AG04450 (cell line): ENCODE data around the gene TAF4. TPM values are rescaled to one million over a fixed set of nuclear protein-coding genes. Genes with fewer than 3 reads are reported as not detected.

Source experiments
- CTCF ChIA-PET: fragments of 300-600, 350-600 bp; formaldehyde crosslinking; extraction: SDS; loops from one replicate; lab custom pipeline; 2022; ENCODE audit warnings: antibody characterized with exemption, inconsistent platforms; lab: Charles Lee
- POLR2A ChIA-PET: fragments of 350-600 bp; formaldehyde crosslinking; extraction: SDS; loops from one replicate; lab custom pipeline; 2021; ENCODE audit warnings: antibody characterized with exemption, inconsistent platforms; lab: Yijun Ruan, JAX
- DNase-seq: peaks from one replicate; pipeline ENCODE4 v3.0.0-alpha.2; 2011; ENCODE audit warnings: low read depth, low spot score
- H3K27ac ChIP-seq: one replicate; pipeline ENCODE4 v1.5.1; 2012; ENCODE audit warnings: low read depth, low read length, control low read depth
- H3K27me3 ChIP-seq: one replicate; pipeline ENCODE4 v1.6.0; 2012; ENCODE audit warnings: low read length; ENCODE audit not compliant: control insufficient read depth, insufficient read depth
- H3K4me3 ChIP-seq: 2 replicates; pipeline ENCODE4 v1.5.1; 2011; ENCODE audit warnings: mild to moderate bottlenecking, low read depth, low read length, control low read depth
- H3K9me3 ChIP-seq: 2 replicates; pipeline ENCODE4 v1.5.1; 2012; ENCODE audit warnings: low read length; ENCODE audit not compliant: control insufficient read depth, insufficient read depth
- polyA plus RNA-seq: library from polyadenylated mRNA; depleted of rRNA; stranded (reverse); fragments of >200 nt; gene quantifications from 2 replicates; pipeline ENCODE4 v1.2.3, GENCODE V29; 2011
- TF ChIP-seq, protein P1 (sequence below): IDR thresholded peaks from 2 replicates; pipeline ENCODE4 v1.5.1; 2011; ENCODE audit warnings: low read depth, low read length, control low read depth, inconsistent platforms

Gene TAF4
- polyA plus RNA-seq, 1 experiment = 2.7 TPM

DNA sequence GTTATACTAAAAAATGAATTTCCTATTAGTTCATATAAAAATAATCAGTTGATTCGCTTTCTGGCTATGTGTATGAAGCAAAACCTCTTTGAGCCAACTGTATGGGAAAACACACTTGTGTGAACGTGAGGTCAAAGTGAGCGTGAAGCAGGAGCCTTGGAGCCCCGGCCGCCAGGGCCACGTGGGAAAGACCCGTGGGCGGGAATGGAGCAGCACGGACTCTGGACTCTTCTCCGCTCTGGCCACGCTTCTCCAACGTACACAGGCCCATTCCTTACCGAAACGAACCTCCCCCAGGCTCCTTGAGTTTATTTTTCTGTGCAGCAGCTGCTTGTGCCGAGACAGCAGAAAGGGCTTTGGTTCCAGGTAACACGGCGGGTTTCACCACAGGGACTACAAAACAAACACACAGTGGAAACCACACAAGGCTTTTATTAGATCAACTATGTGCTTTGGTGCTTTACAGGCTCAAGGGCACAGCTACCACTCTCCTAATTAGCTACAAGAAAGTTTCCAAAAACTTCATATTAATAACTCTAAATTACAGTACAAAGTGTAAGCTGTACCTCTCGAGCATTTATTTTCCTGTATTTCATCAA, 62.7 kb downstream of the TAF4 start:
- TF ChIP-seq, protein P1, sequence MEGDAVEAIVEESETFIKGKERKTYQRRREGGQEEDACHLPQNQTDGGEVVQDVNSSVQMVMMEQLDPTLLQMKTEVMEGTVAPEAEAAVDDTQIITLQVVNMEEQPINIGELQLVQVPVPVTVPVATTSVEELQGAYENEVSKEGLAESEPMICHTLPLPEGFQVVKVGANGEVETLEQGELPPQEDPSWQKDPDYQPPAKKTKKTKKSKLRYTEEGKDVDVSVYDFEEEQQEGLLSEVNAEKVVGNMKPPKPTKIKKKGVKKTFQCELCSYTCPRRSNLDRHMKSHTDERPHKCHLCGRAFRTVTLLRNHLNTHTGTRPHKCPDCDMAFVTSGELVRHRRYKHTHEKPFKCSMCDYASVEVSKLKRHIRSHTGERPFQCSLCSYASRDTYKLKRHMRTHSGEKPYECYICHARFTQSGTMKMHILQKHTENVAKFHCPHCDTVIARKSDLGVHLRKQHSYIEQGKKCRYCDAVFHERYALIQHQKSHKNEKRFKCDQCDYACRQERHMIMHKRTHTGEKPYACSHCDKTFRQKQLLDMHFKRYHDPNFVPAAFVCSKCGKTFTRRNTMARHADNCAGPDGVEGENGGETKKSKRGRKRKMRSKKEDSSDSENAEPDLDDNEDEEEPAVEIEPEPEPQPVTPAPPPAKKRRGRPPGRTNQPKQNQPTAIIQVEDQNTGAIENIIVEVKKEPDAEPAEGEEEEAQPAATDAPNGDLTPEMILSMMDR = no peak
- no peak for DNase-seq
- Histone ChIP-seq H3K4me3 (no peak overlapping the region), H3K27ac (no peak overlapping the region), H3K27me3 (no peaks in the 10 kb centered on the region), H3K9me3 (no peaks in the 10 kb centered on the region; the same call in 1 of the 2 replicates)
- ChIA-PET CTCF (interaction anchor here (0.6 kb wide), 1 partner anchor 8 kb away, joined by 3 read pairs; no protein-coding TSS in a partner anchor), POLR2A (no interaction called here)

DNA sequence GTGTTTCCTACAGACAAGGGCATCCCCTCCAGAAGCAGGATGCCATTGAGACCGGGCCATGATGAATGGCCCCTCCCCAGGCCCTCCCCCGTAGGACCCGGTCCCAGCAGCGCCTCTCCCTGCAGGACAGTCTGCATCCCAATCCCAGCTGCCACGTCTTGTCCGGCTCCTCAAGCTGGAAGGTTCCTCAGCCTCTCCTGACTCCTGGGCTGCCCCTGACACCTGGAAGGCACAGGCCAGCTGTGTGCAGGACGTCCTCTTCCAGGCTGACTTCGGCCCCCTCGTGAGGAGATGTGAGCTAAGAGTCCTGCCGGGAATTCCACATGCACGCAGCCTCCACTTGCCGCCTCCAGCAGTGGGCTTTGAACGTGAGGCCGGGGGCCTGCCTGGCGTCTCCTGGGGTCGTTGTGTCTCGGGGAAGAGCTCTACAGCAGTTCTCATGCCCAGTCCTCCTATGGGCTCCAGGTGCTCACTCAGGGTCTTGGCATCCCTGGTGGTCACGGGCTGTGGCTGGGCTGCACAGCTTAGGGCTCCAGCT, 64.4 kb downstream of the TAF4 start:
- CTCF ChIA-PET = no interaction called here
- POLR2A ChIA-PET = interaction anchor here (0.5 kb wide), 1 partner anchor 74 kb away, joined by 7 read pairs; no protein-coding TSS in a partner anchor

DNA sequence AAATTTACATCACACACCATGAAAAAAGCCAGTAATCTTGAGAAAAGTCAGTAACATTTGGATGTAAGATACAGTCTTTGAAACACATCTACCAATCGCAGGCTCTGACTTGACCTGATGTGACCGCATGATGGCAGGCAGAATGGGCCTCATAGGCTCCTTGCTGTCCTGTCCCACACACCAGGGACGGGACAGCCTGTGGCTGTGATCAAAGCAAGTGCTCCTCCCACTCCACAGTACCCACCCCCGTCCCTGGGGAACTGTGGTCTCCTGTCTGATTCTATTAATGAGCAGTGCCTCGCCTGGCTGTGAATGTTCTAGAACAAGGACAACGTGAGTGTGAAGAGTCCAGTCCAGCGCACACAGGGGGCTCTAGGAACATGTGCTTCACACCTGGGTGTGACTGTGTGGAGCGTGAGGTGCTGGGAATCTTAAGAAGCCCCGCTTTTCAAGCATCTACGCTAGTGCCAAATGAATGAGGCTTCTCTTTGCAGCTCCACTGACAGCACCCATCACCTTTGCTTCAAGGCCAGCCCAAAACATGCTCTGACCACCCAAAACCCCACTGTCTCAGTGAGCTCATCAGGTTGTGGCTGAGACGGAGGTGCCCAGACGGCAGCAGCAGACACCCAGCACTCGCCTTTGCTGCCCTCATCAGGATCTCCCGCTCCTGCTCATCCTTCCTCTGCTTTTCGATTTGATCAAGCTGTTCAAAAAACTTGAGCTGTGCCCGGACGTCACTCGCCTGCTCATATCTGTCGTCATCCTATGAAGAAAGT, 67.1 kb downstream of the TAF4 start:
- POLR2A ChIA-PET = no interaction called here
- Histone ChIP-seq H3K9me3 (peaks cover under 1% of the 10 kb centered on the region; the same call in 1 of the 2 replicates), H3K27ac (no peak overlapping the region), H3K27me3 (no peaks in the 10 kb centered on the region), H3K4me3 (no peak overlapping the region)
- DNase-seq = no peak
- TF ChIP-seq, protein P1 = no peak
- CTCF ChIA-PET = interaction anchor here (1.2 kb wide), 1 partner anchor 13 kb away, joined by 3 read pairs; no protein-coding TSS in a partner anchor

More for the DNA sequence above, 64.4 kb downstream of the TAF4 start:
- Histone ChIP-seq H3K4me3 (no peak overlapping the region), H3K9me3 (no peaks in the 10 kb centered on the region; the same call in 1 of the 2 replicates), H3K27me3 (no peaks in the 10 kb centered on the region), H3K27ac (no peak overlapping the region)
- no peak for DNase-seq
- TF ChIP-seq, protein P1 = no peak

DNA sequence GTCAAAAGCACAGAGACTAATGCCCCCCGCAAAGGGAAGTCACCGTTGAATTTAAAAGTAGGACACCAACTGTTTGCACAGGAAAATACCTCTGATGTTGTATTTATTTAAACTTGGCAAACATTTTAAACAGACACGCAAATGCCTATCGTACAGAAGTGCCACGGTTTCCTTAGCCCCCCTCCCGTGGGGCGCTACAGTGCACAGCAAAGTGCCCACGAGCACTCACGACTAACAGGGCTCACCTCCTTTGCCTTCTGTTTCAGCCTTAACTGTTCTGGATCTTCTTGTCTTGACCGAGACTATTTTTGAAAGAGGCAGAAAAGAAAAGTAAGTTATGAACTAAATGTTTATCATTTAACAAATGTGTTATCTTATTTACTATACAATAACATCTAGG, 67.8 kb downstream of the TAF4 start:
- CTCF ChIA-PET = no interaction called here
- TF ChIP-seq, protein P1 = no peak
- no peak for DNase-seq
- POLR2A ChIA-PET = no interaction called here
- no peaks in the 10 kb centered on the region for H3K27me3 ChIP-seq
- H3K27ac ChIP-seq = no peak overlapping the region
- H3K4me3 ChIP-seq = no peak overlapping the region
- H3K9me3 ChIP-seq = peaks cover 6% of the 10 kb centered on the region

DNA sequence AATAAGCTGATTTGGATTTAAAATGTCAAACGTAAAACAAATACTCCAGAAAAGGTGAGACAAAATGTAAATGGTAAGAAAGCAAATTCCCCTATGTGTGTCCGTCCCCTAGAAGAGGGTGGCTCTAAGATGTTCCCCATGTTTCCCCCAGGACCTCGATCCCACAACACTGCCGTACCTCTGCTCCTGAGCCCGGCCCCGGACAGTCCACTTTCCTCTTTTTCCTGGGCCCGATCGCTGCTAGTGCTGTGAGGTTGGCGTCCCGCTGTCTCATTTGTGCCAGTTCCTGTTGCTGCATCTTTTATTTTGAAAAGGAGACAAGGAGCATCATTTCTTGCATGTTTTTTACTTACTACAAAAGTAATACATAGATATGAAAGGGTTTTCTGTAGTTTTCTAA, 68.3 kb downstream of the TAF4 start:
- Histone ChIP-seq H3K4me3 (no peak overlapping the region), H3K9me3 (peaks cover 9% of the 10 kb centered on the region), H3K27ac (no peak overlapping the region), H3K27me3 (no peaks in the 10 kb centered on the region)
- ChIA-PET CTCF (no interaction called here), POLR2A (no interaction called here)
- DNase-seq = no peak
- TF ChIP-seq, protein P1 = no peak
